GM18870 (cell line): Measurements from ENCODE around the gene OBSL1.

Source experiments
- ATAC-seq: cut with Tn5 transposase; IDR thresholded peaks from one replicate; pipeline ENCODE4 v1.9.1; 2021; ENCODE audit warnings: moderate library complexity; ENCODE audit not compliant: unreplicated experiment

OBSL1 gene

DNA sequence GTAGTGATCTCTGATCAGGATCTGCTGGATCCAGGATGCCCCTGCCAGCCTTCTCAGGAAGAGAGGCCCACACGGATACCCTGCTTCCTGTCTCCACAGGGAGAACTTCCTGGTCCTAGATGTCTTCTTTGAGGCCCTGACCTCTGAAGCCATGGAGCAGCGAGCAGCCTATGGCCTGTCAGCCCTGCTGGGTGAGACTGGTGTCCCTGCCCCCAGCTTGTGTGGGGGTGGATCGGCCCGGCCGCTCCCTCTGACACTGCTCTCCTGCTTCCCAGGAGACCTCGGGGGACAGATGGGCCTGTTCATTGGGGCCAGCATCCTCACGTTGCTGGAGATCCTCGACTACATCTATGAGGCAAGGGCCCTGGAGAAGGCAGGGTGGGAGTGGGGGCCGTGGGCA is 34.4 kb downstream of the OBSL1 start:
- no peak for ATAC-seq

DNA sequence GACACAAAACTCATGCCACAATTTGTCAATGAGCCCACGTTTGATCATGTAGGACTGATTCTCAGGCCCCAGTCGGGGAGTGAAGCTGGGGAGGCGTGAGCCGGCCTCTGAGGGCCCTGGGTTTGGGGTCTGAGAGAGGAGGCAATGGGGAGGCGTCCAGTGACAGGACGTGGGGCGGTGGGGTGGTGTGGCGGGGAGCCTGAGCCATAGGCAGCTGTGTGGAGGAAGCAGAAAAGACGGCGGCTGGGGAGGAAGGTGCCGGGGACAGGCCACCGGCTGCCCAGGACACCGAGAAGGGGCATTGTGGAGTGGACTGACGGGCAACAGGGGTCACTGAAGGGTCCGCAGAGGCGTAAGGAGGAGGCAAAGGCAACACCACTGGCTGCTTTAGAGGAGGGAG is 34.9 kb downstream of the OBSL1 start:
- ATAC-seq = no peak

DNA sequence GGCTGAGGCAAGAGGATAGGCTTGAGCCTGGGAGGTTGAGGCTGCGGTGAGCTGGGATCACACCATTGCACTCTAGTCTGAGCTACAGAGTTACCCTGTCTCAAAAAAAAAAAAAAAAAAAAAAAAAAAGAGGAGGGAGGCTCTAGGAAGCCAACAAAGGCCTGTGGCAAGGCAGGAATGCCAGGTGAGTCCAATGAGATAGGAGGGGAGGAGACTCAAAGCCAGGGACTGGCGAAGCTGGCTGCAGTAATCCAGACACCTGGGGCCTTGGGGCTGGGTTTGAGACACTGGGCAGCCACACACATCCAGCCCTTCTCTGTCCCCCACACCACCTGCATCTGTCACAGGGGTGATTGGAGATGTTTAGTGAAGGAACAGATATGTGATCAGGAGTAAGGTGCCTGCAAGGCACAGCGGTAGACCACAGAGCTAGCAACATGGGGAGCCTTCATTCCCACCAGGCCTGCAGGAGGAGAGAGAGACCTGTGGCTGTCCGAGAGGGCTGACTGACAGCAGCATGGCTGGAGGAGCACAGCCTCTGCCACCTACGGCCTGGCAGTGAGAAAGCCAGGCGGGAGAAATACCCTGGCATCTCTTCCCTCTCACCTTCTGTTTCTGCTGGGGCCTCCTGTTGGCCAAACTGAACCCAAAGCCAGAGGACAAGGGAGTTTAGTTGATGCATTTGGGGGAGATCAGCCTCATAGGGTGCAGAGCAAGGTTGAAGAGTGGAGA is 37.2 kb downstream of the OBSL1 start:
- no peak for ATAC-seq

DNA sequence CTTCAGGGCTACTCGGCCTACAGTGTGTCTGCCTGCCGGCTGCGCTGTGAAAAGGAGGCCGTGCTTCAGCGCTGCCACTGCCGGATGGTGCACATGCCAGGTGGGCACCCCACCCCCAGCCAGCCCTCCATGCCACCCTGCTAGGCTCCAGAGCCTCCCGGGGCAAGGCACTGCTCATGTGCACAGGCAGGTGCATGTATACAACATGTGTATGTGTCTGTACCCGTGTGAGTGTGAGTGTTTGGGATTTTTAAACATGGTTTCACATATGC is 39.0 kb downstream of the OBSL1 start:
- no peak for ATAC-seq

- no peak for ATAC-seq
Measured at GRCh38 chr2:219531639-219532377, 39.5 kb downstream of the OBSL1 start.

GRCh38 chr2:219530048-219530963 is 41.0 kb downstream of the OBSL1 start:
- peak; percentile 67 for ATAC-seq

GRCh38 chr2:219527472-219527871 is 43.9 kb downstream of the OBSL1 start:
- ATAC-seq = no peak

GRCh38 chr2:219527076-219527394 is 44.3 kb downstream of the OBSL1 start:
- ATAC-seq = no peak

DNA sequence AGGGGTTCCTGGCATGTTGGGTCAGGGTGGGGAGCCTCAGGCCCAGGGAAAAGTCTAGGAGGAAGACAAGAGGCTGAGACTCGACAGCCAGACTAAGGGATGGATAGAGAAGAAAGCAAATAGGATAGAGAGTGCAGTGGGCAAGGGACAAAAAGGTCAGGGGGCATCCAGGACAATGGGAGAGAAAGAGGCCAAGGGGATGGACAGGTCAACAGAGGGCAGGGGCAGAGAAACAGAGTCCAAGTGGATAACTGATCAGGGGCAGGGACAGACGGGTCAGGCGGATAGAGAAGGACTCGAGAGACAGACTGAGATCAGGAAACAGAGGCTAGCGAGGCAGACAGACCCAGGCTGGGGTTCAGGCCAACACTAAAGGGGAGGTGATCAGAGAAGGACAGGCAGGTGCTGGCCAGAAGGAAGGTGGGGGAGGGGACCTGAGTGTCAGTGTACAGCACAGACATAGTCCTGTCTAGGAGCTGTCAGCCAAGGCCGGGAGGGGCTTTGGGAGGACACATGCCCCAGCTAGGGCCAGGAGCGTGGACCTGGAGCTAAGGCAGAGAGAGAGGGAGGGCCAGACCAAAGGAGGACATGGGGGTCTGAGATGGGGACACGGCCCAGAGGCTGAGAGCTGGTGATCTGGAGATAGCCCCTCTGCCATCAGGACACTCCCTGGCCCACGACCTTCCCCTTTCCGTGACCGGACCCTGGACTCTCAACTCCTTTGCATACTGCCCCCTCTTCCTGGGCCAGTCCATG is 44.8 kb downstream of the OBSL1 start:
- no peak for ATAC-seq

GRCh38 chr2:219525533-219526232 is 45.7 kb downstream of the OBSL1 start:
- ATAC-seq = no peak

GRCh38 chr2:219524817-219525216 is 46.5 kb downstream of the OBSL1 start:
- ATAC-seq = no peak

GRCh38 chr2:219523031-219523671 is 48.2 kb downstream of the OBSL1 start:
- ATAC-seq = no peak

DNA sequence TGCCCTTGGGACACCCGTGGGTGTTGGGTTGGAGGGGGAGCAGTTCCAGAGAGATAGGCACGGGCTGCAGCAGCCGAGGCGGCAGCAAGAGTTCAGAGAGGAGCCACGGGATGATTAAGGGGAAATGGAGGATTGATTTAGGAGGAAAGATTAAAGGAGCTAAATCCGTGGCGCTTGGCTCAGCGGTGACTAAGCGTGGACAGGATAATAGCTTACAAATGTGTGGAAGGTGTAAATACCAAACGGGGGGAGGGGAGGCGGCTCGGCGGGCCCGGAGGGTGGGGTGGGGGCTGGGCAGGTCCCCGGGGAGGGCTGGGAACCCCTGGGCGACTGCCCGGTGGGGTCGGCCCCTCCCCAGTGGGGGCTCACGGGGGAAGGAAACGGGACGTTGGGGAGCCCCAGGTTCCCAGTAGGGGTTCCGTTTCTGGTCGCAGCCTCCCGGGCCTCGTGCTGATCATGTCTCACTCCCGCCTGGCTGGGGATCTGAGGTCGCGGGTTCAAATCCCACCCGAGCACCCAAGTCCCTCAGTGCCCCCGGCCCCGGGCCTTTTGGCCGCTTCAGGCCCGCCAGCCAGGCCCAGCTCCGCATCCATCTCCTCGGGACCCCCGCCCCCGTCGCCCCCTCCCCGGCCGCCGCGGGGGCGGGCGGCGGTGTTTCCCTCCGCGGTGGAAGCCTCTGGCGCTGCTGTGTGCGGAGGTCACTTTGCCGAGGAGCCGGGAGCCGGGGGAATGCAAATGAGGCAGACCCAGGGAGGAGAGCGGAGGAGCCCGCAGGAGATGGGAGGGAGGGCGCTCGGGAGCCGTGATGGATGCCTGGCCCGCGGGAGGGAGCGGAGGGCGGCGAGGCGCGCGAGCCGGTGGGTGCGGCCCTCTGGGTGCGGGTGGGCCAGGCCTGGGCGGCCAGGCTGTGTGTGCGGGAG is 49.0 kb downstream of the OBSL1 start:
- ATAC-seq = no peak

DNA sequence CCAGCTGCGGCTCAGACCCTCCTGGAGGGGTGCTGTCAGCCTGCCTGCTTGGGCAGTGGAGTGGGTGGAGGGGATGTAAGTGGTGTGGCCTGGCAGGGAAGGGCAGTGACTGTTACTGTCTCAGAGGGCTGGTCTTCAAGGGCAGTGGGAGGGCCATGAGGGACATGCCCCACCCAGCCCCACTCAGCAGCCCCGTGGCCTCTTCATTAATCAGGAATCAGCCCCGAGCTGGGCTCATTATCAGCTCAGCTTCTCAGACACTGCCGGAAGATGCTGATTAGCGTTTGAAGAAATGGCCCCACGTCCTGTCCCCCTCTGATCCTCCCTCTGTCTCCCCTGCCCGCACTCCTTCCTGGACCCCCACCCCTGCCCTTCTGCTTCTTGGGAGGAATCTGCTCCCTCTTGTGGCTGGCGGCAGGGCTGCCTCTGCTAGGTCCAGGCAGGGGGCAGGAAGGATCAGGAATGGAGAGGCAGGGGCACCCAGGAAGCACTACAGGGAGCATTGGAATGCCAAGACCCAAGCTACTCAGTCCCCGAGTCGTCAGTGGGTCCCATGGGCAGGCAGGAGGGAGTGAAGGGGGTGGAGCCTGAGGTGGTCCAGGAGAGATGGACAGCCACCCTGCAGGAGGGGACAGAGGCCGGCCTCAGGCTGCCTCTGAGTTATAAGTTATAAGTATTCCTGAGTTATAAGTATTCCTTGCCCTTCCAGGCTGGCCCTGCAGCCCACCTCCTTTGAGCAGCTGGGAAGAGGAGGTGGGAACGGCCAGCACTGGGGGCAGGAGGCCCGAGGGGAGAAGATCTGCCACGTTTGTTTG is 50.1 kb downstream of the OBSL1 start:
- ATAC-seq = no peak

- no peak for ATAC-seq
Measured at GRCh38 chr2:219520079-219520478, 51.3 kb downstream of the OBSL1 start.

- no peak for ATAC-seq
Measured at GRCh38 chr2:219519526-219519916, 51.8 kb downstream of the OBSL1 start.

GRCh38 chr2:219517954-219518778 is 53.2 kb downstream of the OBSL1 start:
- ATAC-seq = no peak
